ENCODE data around the gene C1QTNF6. TPM values are rescaled to one million over a fixed set of nuclear protein-coding genes. Genes with fewer than 3 reads are reported as not detected.
"Not testable (repeated sequence)": the region's sequence is repeated elsewhere in the genome, so short reads cannot be mapped to it uniquely, and the experiment has no call there.

C1QTNF6 gene
- total RNA-seq, 1 donor from 2014 or later: 3.8 TPM

DNA sequence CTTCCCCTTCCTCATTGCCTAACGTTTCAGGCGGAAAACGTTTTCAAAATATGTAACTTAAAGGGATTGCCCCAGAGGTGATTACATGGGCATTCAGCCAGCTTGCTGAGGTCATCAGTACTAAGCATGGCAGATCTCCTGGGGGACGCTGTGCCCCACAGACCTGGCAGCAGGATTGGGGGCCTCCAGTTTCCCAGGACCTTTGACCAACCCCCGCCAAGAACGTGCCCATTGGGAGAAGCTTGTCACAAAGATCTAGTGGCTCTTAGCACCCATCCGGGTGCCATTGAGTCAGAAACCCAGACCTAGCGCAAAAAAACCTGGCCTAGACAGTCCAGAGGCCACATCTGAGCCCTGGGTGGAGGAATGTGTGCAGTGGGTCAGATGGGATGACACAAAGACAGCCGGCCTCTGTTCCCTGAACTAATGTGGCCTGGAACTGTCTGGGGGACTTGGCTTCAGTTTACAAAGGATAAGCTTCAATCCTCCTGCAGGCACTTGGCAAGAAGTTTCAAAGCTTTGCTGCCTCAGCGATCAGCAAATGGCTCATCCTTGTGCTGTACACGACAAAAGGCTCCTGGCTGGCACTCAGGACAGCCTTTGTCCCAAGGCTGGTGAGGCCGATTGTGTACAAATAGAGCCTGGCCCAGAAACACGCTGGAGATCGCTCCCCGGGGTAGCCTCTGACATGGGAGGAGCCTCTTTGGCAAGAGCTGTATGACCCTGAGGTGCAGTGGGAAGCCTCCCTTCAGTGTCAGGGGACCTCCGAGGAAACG is 9.5 kb downstream of the C1QTNF6 start:
- peak; percentile 64 for DNase-seq (ENCODE audit: low read depth)

DNA sequence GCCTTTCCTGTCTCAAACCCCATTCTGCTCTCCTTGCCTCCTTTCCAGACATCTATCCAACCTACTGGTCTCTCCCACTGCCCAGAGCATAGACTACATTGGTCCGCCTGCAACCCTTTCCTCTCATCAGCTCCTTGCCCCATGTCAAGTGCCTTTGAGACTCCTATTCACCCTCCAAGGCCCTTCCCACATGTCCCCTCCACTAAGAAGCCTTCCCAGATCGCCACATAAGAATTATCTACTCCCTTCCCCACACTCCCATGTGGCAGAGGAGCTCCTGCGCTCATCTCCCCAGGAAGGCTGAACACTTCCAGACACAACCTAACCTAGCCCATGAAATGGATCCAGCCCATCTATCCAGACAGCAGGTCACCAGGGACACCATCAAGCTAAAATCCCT is 10.3 kb downstream of the C1QTNF6 start:
- DNase-seq (ENCODE audit: low read depth): no peak

DNA sequence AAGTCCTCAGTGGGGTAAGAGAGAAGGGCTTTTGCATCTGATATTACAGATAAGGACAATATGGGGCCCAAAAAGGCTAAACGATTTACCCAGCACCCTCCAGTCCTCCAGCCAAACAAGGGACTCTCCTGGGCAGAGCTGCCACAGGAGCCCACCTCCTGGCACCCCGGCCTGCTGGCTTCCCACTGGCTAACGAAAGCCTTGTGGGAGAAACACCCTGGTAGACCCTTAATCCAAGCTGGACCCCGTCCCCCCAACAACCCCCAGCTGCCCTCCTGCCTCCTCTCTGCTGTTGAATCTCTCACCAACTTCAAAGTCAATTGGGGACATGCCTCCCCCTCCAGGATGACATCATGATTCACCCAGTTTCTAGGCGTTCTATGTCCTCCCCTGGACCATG is 10.8 kb downstream of the C1QTNF6 start:
- DNase-seq (ENCODE audit: low read depth): no peak

- peak; percentile 79 for DNase-seq (ENCODE audit: low read depth)
Measured at GRCh38 chr22:37176464-37177061, 11.5 kb downstream of the C1QTNF6 start.

GRCh38 chr22:37175414-37176281 is 12.4 kb downstream of the C1QTNF6 start:
- DNase-seq (ENCODE audit: low read depth): no peak

- no peak for DNase-seq (ENCODE audit: low read depth)
Measured at GRCh38 chr22:37174964-37175363, 13.1 kb downstream of the C1QTNF6 start.

DNA sequence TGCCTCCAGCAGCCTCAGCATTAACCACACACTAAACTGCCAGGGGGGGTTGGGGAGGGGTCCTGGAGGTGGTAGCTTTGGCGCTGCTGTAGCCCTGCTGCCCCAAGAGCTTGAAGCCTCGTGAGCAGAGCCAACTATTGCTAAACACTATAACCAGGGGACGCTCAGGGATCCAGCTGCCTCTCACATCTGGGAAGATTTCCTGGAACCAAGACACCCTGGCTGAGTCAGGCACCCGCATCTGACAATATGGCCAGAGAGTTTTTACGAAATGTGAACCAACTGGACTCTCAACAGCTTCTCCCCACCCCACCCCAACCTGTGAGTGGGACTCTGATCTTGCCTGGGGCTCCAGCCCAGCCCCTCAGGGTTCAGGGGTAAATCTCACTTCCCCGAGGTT is 14.3 kb downstream of the C1QTNF6 start:
- DNase-seq (ENCODE audit: low read depth): no peak

DNA sequence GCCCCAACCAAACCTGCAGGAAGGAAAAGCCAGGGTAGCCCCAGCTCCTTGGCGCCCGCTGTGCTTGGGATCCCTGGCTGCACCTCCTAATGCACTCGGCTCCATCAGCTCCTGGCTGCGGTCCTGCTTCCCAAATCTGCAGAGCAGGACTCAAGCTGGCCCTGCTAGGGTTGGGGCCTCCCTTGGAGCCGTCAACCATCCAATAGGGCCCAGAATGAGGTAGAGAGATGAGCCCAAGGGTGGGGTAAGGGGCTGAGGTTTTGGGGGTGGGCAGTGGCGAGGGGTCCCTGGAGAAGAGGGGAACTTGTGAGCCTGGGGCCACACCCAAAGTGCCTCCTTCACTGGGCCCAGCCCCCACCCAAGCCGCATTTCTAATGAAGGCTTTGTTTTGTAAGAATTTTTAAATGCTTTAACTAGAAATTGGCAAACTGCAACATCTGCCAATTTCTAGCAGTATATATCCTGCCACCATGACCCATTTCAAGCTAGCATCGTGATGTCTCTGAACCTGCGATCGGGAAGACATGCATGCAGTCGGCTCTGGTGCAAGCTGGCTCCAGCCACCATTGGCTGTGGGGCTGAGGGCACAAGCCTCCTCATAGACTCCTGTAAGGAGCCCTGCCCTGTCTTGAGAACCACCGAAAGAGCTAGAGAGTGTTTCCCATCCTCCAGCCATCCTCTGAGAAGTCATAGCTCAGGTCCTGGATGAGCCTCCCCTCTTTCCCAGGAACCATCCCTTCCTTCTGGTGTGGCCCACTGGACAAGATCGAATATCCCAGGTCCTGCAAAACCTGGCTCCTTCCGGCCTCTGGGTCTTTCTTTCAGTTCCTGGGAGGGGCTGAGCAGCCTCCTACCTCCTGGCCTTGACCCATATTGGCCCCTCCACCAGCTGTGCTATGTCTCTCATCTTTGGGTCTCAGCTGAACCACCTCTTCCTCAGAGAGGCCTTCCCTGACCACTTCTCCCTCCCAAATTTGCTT is 15.5 kb downstream of the C1QTNF6 start:
- no peak for DNase-seq (ENCODE audit: low read depth)

- no peak for DNase-seq (ENCODE audit: low read depth)
Measured at GRCh38 chr22:37171662-37172061, 16.4 kb downstream of the C1QTNF6 start.

- not testable (repeated sequence) for DNase-seq (ENCODE audit: low read depth)
Measured at GRCh38 chr22:37170689-37171405, 17.2 kb downstream of the C1QTNF6 start.

DNA sequence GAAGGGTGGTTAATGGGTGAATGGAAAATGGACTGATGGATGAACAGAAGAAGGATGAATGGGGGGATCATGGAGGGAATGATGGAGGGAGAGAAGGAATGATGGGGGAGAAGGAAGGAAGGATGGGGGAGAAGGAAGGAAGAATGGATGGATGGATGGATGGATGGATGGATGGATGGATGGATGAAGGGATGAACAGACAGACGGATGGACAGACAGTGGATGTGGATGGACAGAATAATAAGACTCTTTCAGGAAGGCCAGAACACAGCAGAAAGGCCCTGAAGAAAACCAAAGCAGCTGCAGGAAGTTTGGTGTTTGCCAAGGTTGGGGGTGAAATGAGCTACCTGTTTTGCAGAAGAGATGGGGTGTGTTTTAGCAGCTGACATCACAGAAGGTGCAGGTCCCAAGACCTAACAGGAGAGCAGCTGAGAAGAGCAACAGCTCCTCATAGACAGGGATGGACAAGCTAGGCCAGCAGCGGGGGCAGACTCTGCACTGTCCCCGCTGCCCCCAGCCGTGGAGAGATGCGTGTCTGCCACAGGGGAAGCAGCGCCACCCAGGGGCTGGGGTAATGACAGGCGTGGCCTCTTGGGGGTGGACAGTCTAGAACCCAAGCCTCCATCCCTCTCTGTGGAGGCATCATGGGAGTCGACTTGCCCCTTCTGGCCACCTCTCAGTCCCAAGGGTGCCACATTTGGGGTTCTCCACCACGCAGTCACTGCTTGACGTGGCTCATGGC is 17.9 kb downstream of the C1QTNF6 start:
- DNase-seq (ENCODE audit: low read depth): no peak

- DNase-seq (ENCODE audit: low read depth): no peak
Measured at GRCh38 chr22:37169406-37169805, 18.6 kb downstream of the C1QTNF6 start.

GRCh38 chr22:37167981-37168647 is 19.9 kb downstream of the C1QTNF6 start:
- DNase-seq (ENCODE audit: low read depth): peak; percentile 31

DNA sequence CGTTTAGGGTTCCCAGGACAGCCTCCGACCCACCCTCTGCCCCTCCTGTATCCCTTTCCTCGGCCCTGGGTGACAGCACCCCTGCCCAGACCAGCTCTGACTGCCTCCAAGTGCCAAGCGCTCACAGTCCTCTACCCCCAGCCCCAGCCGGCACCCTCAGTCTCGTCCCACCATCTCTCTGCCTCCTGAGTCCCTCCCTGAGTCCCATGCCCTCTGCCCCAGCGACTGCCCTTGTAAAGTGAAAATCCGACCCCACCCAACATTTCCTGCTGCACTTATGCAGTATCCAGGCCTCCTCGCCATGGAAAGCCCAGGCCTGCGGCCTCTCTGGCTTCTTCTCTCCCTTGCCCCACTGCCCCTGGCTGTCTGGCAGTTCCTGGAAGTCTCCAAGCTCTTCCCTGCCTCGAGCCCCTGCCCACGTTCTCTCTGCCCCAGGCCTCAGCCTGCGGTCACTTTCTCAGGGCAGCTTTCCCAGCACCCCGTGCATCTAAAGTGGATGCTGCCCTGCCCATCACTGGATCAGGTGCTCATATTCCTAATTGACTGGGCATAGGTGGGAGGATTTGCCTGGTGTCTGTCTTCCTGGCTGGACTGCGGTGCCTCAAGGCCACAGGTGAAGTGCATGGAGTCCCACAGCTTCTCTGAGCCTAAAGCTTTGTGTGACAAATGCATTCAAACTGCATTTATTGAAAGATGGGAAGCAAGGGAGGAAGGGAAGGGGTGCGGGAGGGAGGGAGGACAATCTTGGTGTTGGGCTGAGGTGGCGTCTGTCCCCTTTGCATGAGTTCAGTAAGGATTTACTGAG is 20.7 kb downstream of the C1QTNF6 start:
- no peak for DNase-seq (ENCODE audit: low read depth)

- peak; percentile 69 for DNase-seq (ENCODE audit: low read depth)
Measured at GRCh38 chr22:37166675-37167066, 21.4 kb downstream of the C1QTNF6 start.

GRCh38 chr22:37165940-37166674 is 21.9 kb downstream of the C1QTNF6 start:
- DNase-seq (ENCODE audit: low read depth): no peak

- DNase-seq (ENCODE audit: low read depth): no peak
Measured at GRCh38 chr22:37165066-37165465, 23.0 kb downstream of the C1QTNF6 start.
